C4-2B (cell line): ENCODE results near the gene GRAMD2B.
"Not testable (repeated sequence)": the region's sequence is repeated elsewhere in the genome, so short reads cannot be mapped to it uniquely, and the experiment has no call there.

Experiments used
- ZFX ChIP-seq: fragments of 450-650 bp; IDR thresholded peaks from 2 replicates; pipeline ENCODE4 v1.6.1; 2017
- TF ChIP-seq, protein P1 (sequence below): fragments of 450-650 bp; conservative IDR thresholded peaks from 2 replicates; pipeline ENCODE4 v1.5.1; 2017; ENCODE audit warnings: mild to moderate bottlenecking

DNA sequence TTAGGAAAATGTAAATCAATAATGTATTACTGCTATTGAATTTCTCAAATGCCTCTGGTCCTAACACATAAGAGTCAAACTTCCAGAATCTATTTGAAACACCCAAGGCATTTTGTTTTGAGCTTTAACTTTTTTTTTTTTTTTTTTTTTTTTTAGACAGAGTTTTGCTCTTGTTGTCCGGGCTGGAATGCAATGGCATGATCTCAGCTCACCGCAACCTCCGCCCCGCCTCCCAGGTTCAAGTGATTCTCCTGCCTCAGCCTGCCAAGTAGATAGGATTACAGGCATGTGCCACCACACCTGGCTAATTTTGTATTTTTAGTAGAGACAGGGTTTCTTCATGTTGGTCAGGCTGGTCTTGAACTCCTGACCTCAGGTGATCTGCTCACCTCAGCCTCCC, 96.0 kb downstream of the GRAMD2B start:
- TF ChIP-seq, protein P1, sequence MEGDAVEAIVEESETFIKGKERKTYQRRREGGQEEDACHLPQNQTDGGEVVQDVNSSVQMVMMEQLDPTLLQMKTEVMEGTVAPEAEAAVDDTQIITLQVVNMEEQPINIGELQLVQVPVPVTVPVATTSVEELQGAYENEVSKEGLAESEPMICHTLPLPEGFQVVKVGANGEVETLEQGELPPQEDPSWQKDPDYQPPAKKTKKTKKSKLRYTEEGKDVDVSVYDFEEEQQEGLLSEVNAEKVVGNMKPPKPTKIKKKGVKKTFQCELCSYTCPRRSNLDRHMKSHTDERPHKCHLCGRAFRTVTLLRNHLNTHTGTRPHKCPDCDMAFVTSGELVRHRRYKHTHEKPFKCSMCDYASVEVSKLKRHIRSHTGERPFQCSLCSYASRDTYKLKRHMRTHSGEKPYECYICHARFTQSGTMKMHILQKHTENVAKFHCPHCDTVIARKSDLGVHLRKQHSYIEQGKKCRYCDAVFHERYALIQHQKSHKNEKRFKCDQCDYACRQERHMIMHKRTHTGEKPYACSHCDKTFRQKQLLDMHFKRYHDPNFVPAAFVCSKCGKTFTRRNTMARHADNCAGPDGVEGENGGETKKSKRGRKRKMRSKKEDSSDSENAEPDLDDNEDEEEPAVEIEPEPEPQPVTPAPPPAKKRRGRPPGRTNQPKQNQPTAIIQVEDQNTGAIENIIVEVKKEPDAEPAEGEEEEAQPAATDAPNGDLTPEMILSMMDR: not testable (repeated sequence)
- TF ChIP-seq ZFX: not testable (repeated sequence)
